NOMO-1 (cell line): Measurements from ENCODE around the gene EFCAB8.
"Not testable (repeated sequence)": the region's sequence is repeated elsewhere in the genome, so short reads cannot be mapped to it uniquely, and the experiment has no call there.

Source experiments
- DNase-seq, 2 experiments: peaks; one replicate each; lab custom pipeline; 2025; ENCODE audit not compliant: unreplicated experiment in 2 of 2; lab: John Stamatoyannopoulos, UW

EFCAB8 gene

DNA sequence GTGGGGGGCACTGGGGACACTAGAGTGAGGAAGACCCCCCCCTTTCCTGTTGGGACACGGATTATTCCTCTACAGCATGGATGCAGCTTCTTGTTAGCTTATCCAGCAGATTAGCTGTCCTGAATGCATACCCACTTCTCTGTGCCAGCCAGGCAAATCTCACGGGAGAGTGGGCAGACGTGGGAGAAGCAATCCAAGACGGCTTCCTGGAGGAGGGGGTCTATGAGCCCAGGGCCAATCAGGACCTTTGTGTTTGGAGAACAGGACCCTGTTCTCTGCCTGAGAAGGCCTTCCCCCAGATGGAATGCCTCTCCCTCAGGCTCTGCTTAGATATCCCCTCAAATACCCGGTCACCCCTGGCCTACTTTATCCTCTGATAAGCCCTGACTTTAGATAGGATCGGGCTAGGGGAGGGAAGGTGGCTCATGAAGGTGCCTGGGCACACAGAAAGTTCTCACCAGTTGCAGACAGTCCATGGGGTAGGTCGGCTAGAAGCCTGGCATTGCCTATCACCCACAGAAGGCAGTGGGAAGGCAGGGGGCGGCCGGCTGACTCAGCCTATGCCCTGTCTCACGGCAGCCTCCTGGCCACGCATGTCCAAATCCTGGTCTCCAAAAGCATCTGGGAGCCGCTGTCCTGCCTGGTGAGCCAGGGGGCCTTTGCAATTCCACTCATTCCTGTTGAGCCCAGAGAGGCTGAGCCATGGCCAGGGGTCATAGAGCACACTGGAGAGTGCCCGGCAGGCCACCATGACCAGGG lies 110.8 kb downstream of the EFCAB8 start:
- DNase-seq, result no peak

DNA sequence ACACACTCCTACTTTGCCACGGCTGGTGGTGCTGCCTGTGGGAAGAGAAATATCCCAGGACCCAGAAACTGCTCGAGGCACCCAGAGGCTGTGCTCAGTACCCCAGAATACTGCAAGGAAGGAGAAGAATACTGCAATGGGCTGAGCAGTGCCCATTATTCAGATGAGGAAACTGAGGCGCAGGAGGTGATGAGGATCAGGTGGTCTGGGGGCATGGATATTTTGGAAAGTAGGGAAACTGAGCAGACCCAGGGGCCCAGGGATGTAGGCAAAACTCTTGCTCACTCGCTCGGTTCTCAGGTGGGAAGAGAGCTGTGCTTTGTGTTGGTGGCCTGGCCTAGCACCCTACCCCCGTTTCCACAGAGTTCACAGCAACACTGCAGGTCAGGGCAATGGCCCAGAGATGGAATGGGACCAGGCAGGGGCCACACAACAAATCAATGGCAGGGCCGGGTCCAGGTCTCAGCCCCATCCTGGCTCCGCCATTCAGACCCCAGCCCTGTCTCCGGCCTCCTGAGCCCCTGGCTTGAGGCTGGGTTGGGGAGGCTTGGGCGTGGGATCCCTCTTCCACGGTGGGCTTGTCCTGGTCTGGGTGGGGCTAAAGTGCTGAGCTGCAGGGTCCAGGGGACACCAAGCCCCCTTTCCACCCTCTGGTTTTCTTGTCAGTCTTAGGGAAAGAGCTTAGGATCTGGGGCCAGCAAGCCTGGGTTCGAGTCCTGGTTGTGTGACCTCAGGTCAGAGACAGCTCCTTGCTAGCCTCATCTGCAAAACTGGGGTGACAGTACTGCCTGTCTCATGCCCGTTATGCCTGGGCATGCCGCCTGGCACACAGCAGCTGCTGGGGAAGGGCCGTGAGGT lies 111.6 kb downstream of the EFCAB8 start:
- DNase-seq, result no peak

DNA sequence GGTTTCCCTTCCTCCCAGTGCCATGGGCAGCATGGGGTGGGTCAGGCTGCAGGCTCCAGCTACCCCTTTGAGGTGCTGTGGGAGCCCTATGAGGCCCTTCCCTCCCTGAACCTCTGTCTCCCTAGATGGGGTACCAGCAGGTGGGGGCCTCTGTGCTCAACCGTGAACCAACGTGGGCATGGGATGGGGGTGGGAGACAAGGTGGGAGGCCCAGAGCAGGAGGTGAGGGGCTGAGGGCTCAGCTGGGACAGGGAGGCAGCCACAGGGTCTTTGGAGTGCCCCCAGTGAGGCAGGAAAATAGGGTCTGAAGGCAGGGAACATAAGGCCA lies 112.2 kb downstream of the EFCAB8 start:
- no peak for DNase-seq

DNA sequence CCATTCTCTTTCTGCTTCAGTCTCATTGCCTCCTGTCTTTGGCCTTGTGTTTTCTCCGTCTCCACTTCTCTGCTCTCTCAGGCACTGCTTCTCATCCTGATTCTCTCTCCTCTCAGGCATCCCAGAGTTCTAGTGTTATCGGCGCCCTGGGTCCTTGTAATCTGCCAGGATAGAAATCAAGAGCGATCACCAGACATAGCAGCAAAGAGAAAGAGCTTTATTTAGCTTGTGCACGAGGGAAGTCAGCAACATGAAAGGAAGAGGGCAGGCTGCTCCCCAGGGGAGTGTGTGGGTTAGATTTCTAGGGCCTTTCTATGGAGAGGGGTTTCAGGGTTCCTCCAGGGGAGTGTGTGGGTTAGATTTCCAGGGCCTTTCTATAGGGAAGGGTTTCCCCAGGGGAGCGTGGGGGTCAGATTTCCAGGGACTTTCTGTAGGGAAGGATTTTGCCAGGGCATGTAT lies 113.0 kb downstream of the EFCAB8 start:
- no peak for DNase-seq

DNA sequence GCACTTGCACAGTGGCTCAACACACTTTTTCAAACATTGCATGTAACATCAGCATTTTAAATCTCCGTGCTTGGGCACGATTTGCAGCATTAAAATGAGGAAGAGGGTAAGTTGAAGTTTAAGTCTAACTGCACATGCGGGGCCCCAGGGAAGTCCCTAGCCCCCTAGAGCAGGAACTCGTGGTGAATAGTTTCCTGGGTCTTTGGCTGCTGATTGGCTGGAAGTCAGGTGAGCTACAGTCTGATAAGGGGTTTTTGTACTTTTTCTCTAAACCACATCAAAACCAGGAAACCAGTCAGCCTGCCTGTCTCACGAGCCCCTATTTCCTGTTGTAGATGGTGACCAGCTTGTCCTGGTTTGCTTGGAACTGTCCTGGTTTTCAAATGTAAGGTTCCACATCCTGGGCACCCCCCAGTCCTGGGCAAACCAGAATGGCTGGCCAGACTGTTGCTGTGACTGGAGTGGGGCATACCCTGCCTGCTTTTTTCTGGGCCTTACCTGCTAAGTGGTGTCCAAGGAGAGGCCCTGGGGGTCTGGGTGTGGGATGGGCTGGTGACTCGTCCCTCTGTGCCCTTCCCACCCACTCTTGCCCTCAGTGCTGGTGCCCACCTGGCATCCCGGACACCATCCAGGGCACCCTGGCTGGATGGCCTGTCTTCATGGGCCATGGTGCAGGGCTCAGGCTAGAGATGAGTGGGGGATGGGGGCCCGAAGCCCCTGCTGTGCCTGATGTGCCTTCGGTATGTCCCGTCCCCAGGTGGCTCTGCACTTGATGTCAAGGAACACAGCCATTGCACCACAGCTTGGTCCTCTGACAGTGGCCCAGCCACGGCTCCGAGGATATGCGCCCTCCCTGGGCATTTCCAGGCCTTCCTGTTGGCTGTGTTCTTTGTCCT lies 113.7 kb downstream of the EFCAB8 start:
- peak; percentile 30 to 49 for DNase-seq

DNA sequence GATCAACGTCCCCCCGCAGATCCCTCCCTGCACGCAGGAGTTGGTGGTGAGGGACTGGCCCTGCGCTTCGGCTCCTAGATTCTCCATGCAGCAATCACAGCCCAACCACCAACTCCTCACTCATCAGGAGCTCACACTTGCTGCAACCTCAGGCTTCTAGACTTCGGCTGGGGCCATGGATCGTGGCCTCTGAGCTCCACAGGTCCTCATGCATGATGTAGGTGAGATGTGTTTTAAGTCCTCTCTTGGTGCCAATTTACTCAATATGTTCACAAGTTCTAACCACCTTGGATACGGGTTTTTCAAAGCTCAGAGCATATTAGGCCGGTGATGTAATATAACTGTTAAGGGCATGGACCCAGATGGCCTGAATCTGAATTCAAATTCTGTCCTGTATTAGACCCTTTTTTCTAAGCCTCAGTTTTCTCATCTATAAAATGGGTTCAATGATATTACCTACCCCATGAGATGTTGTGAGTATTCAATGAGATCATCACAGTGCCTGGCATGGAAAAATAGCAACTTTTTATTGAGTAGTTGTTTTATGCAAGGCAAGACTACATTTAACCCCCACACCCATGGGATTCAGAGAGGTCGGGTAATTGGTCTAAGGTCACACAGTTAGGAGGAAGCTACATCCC lies 114.5 kb downstream of the EFCAB8 start:
- DNase-seq, result no peak

DNA sequence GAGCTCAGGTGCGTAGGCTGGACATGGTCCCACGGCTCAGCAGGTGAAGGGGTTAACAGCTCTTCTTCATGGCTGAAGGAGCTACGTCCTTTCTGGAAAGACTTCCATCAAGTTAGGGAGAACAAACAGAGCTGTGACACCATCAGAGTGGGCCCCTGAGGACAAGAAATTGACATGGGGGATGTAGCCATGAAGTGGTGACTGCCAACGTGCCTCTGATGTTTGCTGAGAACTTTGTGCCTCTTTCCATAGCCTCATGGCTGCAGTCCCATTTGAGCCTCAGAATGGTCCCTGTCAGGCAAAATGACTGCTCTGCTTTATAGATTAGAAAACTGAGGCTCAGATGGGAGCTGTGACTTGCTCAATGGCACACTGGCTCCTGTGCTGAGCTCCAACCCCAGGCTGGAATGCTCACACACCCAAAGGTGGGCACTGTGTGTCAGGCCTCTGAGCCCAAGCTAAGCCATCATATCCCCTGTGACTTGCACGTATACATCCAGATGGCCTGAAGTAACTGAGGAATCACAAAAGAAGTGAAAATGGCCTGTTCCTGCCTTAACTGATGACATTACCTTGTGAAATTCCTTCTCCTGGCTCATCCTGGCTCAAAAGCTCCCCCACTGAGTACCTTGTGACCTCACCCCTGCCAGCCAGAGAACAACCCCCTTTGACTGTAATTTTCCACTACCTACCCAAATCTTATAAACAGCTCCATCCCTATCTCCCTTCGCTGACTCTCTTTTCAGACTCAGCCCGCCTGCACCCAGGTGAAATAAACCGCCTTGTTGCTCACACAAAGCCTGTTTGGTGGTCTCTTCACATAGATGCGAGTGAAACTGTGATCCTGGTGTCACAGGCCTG lies 115.7 kb downstream of the EFCAB8 start:
- not testable (repeated sequence) for DNase-seq

DNA sequence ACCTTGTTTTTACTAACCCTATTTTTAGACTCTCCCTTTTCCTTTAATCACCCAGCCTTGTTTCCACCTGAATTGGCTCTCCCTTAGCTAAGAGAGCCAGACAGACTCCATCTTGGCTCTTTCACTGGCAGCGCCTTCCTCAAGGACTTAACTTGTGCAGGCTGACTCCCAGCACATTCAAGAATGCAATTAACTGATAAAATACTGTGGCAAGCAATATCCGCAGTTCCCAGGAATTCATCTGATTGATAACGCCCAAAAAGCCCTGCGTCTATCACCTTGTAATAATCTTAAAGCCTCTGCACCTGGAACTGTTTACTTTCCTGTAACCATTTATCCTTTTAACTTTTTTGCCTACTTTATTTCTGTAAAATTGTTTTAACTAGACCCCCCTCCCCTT lies 116.4 kb downstream of the EFCAB8 start:
- not testable (repeated sequence) for DNase-seq

DNA sequence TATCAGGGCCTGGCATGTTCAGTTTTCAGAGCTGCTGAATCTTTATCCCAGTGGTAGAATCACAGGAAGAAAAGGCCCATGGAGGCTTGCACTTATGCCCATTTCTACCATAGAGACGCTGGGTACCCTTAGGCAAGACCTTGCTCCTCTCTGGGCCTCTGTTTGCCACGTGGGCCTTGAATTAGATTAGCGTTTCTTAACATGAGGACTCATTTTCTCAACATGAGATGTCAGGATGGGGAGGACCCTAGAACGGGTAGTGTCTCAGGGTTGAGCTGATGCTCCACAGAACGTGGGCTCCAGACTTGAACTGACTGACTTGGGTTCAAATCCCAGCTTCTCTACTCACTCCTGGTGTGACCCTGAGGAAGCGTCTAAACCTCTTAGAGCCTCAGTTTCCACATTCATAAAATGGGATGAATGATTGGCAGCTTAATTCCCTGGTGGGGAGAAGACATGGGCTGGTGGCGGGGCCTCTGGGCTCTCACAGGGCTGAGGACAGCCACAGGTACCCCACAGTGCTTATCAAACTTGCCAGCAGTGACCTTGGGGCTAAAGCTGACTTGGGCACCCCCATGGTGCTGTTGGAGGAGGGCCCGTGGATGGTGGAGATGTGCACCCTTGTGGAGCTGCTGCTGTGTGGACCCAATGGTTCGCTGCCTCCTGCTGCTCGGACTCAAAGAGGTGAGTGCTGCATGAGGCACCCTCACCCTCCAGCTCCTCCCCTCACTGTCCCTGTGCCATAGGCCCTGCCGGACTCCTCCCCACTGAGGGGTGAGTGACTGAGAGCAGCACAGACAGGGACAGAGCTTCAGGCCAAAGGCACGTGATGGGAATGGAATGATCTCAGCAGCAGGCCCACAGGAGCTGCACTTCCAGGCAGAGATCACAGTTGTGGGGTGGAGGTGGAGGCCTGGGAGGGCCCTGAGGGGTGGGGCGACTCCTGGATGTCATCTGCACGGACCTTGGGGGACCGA lies 117.3 kb downstream of the EFCAB8 start:
- no peak for DNase-seq

DNA sequence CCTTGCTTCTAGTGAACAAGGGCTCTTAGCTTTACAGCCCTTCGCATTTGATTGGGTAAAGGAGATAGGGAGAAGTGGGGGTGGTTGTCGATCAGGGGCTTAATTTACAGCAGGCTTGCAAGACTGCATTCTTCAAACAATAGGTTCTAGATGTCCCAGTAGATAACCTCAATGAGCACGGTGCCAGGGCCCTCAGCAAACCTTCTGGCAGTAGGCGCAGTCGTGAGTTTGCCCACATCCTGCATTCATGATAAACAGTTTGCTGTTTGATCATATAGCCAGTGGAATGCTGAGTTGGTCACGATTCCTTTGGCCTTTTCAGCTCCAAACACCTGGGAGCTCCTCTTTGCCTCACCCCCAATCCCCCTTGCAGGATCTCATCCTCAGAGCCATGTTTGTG lies 118.0 kb downstream of the EFCAB8 start:
- no peak for DNase-seq

DNA sequence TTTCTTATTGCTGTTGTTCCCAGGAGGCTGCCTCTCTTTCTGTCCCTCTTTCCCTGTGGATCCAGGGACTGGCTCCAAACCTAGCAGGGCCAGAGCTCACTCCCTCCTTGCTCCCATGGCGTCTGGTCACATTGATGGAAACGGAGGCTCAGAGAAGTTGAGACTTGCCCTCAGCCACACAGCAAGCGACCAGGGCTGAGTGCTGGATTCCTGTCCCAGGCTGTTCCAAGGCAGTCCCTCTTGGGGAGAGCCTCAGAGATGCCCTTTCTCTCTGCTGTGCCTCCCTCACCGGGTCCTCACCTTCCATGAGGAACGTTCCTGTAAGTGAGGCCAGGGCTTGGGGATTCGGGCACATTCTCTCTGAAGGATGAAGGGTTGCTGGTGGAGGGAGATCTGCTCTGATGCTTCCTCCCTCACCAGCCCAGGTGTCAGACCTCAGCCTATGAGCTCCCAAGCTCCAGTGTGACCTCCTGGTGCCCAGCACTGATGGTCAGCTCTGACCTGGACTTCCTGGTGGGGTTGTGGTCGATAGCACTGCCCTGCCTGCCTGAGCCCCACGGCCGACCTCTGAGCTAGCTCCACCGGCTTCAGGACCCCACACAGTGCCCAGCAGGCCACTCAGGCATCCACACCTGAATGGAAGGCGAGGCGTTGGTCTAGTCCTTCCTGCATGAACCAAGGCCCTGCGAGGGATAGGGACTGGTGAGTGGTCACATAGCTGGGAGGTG lies 118.7 kb downstream of the EFCAB8 start:
- no peak for DNase-seq

DNA sequence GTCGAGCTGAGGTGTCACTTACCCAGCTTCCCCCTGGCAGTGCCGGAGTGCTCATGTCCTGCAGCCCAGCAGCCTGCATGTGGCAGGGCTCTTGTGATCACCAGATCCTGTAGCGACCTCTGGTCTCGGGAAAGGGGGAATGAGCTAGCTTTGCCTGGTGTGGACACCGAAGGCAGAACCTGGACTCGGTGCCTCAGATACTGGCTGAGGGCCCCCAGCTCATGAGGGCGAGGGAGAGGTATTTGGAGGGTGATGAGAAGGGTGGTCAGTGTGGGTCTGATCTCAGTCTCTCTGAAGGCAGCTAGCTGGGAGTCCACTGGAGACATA lies 119.2 kb downstream of the EFCAB8 start:
- DNase-seq, result no peak

DNA sequence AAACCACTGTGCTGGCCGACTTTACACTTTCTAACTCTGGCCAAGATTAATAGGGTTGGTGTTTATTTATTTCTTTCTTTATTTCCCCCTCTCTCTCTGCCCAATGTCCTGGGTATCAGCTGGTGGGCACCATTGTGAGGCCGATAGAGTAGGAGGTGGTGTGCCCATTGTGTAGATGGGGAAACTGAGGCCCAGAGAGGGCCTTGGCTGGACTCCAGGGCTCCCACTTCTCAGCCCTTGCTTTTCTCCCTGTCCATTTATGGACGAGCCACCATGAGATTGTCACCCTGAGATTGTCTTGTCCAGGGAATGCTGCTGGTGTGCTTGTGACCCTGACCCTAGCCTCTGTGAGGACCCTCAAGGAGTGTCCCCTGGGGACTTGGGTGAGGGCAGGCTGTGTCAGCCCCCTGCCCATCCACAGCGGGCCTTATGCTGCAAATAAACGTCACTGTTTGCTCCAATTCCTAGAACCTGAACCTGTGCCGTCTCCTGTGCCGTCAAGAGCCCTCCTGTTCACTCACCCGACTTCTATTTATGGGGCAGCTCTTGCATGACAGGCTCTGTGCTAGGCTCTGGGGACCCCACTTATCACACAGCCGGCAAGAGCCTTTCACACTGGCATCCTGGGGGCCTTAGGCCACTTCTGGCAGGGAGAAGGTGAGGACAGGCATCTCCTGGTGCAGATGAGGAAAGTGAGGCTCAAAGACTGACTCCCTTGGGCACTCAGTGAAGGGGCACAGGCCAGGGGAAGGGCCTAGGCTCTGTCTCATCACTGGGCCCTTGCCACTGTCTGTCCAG lies 120.7 kb downstream of the EFCAB8 start:
- DNase-seq, result no peak

DNA sequence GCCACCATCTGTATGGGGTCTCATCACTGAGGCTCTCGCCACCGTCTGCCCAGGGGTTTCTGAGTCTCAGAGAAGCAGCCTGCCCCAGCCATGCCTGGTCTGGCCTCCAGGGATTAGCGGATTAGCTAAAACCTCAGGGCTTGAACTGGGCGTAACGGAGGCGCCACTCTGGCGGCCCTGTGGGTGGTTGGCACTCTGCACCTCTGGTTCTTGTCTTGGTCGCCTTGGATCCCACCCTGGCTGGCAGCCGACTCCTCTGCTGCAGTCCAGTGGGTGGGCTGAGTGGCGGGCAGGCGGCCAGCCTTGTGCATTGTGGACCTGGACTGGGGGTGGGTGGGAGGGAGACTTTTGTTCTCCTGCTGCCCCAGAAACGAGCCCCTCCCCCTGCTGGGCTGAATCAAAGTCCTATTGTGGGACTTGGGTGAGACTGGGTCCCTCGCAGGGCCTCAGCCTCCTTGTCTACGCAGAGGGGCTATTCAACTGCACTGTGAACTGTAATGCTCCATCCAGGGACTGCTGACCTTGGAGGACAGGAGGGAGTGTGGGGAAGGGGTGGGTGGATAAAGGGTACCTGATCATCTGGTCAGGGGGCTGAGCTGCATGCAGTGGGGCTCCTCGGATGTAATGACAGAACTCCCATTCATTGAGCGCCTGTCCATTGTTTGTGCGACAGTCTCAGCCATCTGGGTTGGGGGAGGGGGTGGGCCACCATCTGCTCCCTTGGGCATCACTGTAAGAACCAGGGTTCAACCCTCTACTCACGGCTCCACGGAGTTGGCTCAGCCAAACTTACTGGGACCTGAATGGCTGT lies 121.6 kb downstream of the EFCAB8 start:
- no peak for DNase-seq

DNA sequence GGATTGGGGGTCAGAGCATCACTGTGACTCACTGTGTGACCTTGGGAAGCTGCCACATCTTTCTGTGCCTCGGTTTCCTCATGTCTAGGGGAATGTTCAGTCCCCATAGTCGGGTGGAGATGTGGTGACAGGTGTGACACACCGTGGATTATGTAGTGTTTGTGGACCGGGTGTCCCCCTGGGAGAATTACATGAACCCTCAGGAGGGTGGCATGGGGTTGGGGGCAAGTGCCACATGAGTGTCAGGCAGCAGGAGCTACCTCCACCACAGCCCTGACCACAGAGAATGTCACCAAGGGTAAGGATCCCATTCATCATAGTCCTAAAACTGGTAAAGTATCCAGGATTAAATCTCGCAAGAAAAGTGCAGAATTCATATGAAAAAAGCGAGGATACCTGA lies 122.3 kb downstream of the EFCAB8 start:
- no peak for DNase-seq
